Peyer's patch (tissue), 4 donors: ENCODE measurements around the gene ZNF74.

Source experiments
- POLR2A ChIP-seq, 2 donors: fragments of 450-650 bp; IDR thresholded peaks; one replicate each; pipeline ENCODE4 v1.5.1; 2017; ENCODE audit warnings: antibody characterized with exemption in 2 of 2, mild to moderate bottlenecking in 2 of 2, moderate library complexity in 2 of 2
- TF ChIP-seq, protein P1 (sequence below), 6 experiments: fragments of 450-650 bp in 4 of 6; fragments of 200-600 bp in 2 of 6; sonication (generic) in 1 of 6; IDR thresholded peaks; one replicate each; pipeline ENCODE4 v1.5.1; 2017 to 2019; ENCODE audit warnings: antibody characterized with exemption in 6 of 6, mild to moderate bottlenecking in 3 of 6, moderate library complexity in 1 of 6

GRCh38 chr22:20378110-20378509 lies 15.8 kb upstream of the ZNF74 start:
- no peak for TF ChIP-seq POLR2A (IDR thresholded peaks at IDR 0.05)
- TF ChIP-seq, protein P1, sequence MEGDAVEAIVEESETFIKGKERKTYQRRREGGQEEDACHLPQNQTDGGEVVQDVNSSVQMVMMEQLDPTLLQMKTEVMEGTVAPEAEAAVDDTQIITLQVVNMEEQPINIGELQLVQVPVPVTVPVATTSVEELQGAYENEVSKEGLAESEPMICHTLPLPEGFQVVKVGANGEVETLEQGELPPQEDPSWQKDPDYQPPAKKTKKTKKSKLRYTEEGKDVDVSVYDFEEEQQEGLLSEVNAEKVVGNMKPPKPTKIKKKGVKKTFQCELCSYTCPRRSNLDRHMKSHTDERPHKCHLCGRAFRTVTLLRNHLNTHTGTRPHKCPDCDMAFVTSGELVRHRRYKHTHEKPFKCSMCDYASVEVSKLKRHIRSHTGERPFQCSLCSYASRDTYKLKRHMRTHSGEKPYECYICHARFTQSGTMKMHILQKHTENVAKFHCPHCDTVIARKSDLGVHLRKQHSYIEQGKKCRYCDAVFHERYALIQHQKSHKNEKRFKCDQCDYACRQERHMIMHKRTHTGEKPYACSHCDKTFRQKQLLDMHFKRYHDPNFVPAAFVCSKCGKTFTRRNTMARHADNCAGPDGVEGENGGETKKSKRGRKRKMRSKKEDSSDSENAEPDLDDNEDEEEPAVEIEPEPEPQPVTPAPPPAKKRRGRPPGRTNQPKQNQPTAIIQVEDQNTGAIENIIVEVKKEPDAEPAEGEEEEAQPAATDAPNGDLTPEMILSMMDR (IDR thresholded peaks at IDR 0.05), result no peak
